A549 (cell line): ENCODE measurements around the gene DOCK11.

Source experiments
- CEBPB ChIP-seq, 2 experiments: fragments of >200 bp in 1 of 2; sonication (Bioruptor Twin) in 1 of 2; formaldehyde crosslinking in 1 of 2; IDR thresholded peaks; 2 replicates each; pipeline ENCODE4 v1.6.1; 2012 to 2016
- EHMT2 ChIP-seq: fragments of 200-600 bp; sonication (generic); IDR thresholded peaks from 2 replicates; pipeline ENCODE4 v1.6.1; 2016; ENCODE audit warnings: antibody characterized with exemption, low read depth, mild to moderate bottlenecking, moderate library complexity
- ESRRA ChIP-seq: fragments of 150-350 bp; IDR thresholded peaks from 2 replicates; pipeline ENCODE4 v1.6.1; 2014; ENCODE audit warnings: mild to moderate bottlenecking, low read length, borderline replicate concordance
- MAZ ChIP-seq: fragments of 150-350 bp; IDR thresholded peaks from 2 replicates; pipeline ENCODE4 v1.6.1; 2014; ENCODE audit warnings: antibody characterized with exemption, low read depth, low read length, borderline replicate concordance
- PHF8 ChIP-seq: fragments of 200-600 bp; sonication (generic); IDR thresholded peaks from 2 replicates; pipeline ENCODE4 v1.6.1; 2016; ENCODE audit warnings: low read depth, mild to moderate bottlenecking, antibody characterized with exemption, moderate library complexity, borderline replicate concordance
- POLR2A ChIP-seq: IDR thresholded peaks from 2 replicates; pipeline ENCODE4 v1.6.1; 2012; ENCODE audit warnings: mild to moderate bottlenecking, low read length
- RCOR1 ChIP-seq: fragments of 150-350 bp; IDR thresholded peaks from 2 replicates; pipeline ENCODE4 v1.6.1; 2014; ENCODE audit warnings: antibody characterized with exemption, low read length, low read depth
- RNF2 ChIP-seq: fragments of 200-600 bp; sonication (generic); IDR thresholded peaks from 2 replicates; pipeline ENCODE4 v1.6.1; 2016; ENCODE audit warnings: low read depth, mild to moderate bottlenecking, antibody characterized with exemption, moderate library complexity, borderline replicate concordance
- SMC3 ChIP-seq: fragments of >200 bp; sonication (Bioruptor Twin); formaldehyde crosslinking; IDR thresholded peaks from 3 replicates; pipeline ENCODE4 v1.6.1; 2018; ENCODE audit warnings: inconsistent platforms
- TF ChIP-seq, protein P1 (sequence below): IDR thresholded peaks from 2 replicates; pipeline ENCODE4 v1.6.1; 2012
- TF ChIP-seq, protein P2 (sequence below): fragments of >200 bp; sonication (Bioruptor Twin); formaldehyde crosslinking; IDR thresholded peaks from 3 replicates; pipeline ENCODE4 v1.5.1; 2016
- TF ChIP-seq, protein P3 (sequence below): fragments of 450-650 bp; IDR thresholded peaks from 2 replicates; pipeline ENCODE4 v1.6.1; 2014; ENCODE audit warnings: antibody characterized with exemption
- TF ChIP-seq, protein P4 (sequence below): IDR thresholded peaks from 2 replicates; pipeline ENCODE4 v1.6.1; 2012
- TF ChIP-seq, protein P5 (sequence below): fragments of 200-600 bp; sonication (generic); IDR thresholded peaks from 2 replicates; pipeline ENCODE4 v1.6.1; 2016; ENCODE audit warnings: antibody characterized with exemption, mild to moderate bottlenecking, moderate library complexity

DNA sequence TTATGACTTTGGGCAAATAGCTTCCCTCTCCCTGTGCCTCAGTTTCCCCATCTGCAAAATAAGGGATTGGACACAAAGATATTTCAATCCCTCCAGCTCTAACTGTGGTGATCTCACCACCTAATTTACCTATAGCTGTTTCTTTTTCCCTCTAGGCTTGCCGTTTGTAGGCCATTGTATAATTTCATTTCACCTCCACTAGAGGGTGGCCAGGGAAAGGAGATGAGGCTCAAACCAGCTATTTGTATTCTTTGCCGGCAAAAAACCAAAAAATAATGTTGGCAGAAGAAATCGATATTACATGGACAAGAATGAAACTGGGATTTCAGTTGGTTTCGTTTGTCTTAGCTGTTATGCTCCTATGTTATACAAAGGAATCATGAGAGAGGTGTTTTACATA is 36.1 kb upstream of the DOCK11 start:
- TF ChIP-seq, protein P1, sequence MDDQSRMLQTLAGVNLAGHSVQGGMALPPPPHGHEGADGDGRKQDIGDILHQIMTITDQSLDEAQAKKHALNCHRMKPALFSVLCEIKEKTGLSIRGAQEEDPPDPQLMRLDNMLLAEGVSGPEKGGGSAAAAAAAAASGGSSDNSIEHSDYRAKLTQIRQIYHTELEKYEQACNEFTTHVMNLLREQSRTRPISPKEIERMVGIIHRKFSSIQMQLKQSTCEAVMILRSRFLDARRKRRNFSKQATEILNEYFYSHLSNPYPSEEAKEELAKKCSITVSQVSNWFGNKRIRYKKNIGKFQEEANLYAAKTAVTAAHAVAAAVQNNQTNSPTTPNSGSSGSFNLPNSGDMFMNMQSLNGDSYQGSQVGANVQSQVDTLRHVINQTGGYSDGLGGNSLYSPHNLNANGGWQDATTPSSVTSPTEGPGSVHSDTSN, result no peak
- TF ChIP-seq, protein P2, sequence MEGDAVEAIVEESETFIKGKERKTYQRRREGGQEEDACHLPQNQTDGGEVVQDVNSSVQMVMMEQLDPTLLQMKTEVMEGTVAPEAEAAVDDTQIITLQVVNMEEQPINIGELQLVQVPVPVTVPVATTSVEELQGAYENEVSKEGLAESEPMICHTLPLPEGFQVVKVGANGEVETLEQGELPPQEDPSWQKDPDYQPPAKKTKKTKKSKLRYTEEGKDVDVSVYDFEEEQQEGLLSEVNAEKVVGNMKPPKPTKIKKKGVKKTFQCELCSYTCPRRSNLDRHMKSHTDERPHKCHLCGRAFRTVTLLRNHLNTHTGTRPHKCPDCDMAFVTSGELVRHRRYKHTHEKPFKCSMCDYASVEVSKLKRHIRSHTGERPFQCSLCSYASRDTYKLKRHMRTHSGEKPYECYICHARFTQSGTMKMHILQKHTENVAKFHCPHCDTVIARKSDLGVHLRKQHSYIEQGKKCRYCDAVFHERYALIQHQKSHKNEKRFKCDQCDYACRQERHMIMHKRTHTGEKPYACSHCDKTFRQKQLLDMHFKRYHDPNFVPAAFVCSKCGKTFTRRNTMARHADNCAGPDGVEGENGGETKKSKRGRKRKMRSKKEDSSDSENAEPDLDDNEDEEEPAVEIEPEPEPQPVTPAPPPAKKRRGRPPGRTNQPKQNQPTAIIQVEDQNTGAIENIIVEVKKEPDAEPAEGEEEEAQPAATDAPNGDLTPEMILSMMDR, result peak; percentile 65
- TF ChIP-seq ESRRA, result no peak
- no peak for TF ChIP-seq POLR2A
- TF ChIP-seq RNF2, result no peak
- TF ChIP-seq EHMT2, result no peak
- no peak for TF ChIP-seq CEBPB (IDR thresholded peaks at IDR 0.05)
- TF ChIP-seq, protein P3, sequence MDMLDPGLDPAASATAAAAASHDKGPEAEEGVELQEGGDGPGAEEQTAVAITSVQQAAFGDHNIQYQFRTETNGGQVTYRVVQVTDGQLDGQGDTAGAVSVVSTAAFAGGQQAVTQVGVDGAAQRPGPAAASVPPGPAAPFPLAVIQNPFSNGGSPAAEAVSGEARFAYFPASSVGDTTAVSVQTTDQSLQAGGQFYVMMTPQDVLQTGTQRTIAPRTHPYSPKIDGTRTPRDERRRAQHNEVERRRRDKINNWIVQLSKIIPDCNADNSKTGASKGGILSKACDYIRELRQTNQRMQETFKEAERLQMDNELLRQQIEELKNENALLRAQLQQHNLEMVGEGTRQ, result no peak
- TF ChIP-seq PHF8, result no peak
- peak; percentile 68 for TF ChIP-seq SMC3
- TF ChIP-seq, protein P4, sequence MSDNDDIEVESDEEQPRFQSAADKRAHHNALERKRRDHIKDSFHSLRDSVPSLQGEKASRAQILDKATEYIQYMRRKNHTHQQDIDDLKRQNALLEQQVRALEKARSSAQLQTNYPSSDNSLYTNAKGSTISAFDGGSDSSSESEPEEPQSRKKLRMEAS, result no peak
- no peak for TF ChIP-seq RCOR1
- TF ChIP-seq, protein P5, sequence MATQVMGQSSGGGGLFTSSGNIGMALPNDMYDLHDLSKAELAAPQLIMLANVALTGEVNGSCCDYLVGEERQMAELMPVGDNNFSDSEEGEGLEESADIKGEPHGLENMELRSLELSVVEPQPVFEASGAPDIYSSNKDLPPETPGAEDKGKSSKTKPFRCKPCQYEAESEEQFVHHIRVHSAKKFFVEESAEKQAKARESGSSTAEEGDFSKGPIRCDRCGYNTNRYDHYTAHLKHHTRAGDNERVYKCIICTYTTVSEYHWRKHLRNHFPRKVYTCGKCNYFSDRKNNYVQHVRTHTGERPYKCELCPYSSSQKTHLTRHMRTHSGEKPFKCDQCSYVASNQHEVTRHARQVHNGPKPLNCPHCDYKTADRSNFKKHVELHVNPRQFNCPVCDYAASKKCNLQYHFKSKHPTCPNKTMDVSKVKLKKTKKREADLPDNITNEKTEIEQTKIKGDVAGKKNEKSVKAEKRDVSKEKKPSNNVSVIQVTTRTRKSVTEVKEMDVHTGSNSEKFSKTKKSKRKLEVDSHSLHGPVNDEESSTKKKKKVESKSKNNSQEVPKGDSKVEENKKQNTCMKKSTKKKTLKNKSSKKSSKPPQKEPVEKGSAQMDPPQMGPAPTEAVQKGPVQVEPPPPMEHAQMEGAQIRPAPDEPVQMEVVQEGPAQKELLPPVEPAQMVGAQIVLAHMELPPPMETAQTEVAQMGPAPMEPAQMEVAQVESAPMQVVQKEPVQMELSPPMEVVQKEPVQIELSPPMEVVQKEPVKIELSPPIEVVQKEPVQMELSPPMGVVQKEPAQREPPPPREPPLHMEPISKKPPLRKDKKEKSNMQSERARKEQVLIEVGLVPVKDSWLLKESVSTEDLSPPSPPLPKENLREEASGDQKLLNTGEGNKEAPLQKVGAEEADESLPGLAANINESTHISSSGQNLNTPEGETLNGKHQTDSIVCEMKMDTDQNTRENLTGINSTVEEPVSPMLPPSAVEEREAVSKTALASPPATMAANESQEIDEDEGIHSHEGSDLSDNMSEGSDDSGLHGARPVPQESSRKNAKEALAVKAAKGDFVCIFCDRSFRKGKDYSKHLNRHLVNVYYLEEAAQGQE, result no peak
- TF ChIP-seq MAZ, result no peak
